ENCODE results near the gene PTPRJ. TPM values are rescaled to one million over a fixed set of nuclear protein-coding genes. Genes with fewer than 3 reads are reported as not detected.

Gene PTPRJ
- total and polyA plus RNA-seq, 2 donors (not counting 1 experiment from before 2014, with no cell fraction given), result 11.2 to 20.0 TPM

GRCh38 chr11:48036466-48036865 lies 56.1 kb downstream of the PTPRJ start:
- no peaks in the 10 kb centered on the region for H3K27me3 Mint-ChIP-seq
- no CpG with 5 or more reads among the region's 4 CpGs for WGBS (ENCODE audit: insufficient coverage)
- no peaks in the 10 kb centered on the region for H3K27me3 ChIP-seq (replicated peaks in 1 of 4; ENCODE audit: control extremely low read depth in 1 of 4, control insufficient read depth in 3 of 4, insufficient read depth in 4 of 4, low read length in 3 of 4)
- DNase-seq (no peak), ATAC-seq (ENCODE audit: low read depth) (no peak)
- H3K9me3 Mint-ChIP-seq (ENCODE audit: insufficient read depth), result no peaks in the 10 kb centered on the region
- H3K79me2 ChIP-seq (ENCODE audit: control insufficient read depth, insufficient read depth, low read length), result peaks cover 91% of the 10 kb centered on the region
- H3K27ac Mint-ChIP-seq, result no peak overlapping the region
- TF ChIP-seq CTCF (IDR thresholded peaks at IDR 0.05) (no peak), EZH2 (IDR thresholded peaks at IDR 0.05; ENCODE audit: borderline replicate concordance, insufficient read depth, low read depth, low read length, poor library complexity, severe bottlenecking) (no peak)
- CTCF ChIA-PET, result no interaction called here
- peaks cover 0 to 10% of the 10 kb centered on the region in 2 experiments for H3K36me3 ChIP-seq (replicated peaks in 1 of 2; ENCODE audit: control extremely low read depth in 1 of 2, control insufficient read depth in 1 of 2, extremely low read depth in 1 of 2, insufficient read depth in 2 of 2, low read length in 1 of 2)
- H3K4me1 Mint-ChIP-seq, result peaks cover 65% of the 10 kb centered on the region
- no peaks in the 10 kb centered on the region for H3K9me3 ChIP-seq (ENCODE audit: control extremely low read depth in 1 of 3, control insufficient read depth in 2 of 3, insufficient read depth in 1 of 3, low read length in 2 of 3)
- no peak overlapping the region for H3K27ac ChIP-seq (ENCODE audit: low read length in 2 of 2)
- POLR2A ChIA-PET, result interaction anchor here (0.6 kb wide), 1 partner anchor 76 kb away, joined by 3 read pairs; no protein-coding TSS in a partner anchor
- intact Hi-C loops (cut with micrococcal nuclease), result no loop called here
- H3K4me2 ChIP-seq (replicated peaks; ENCODE audit: low read depth, low read length, poor library complexity, severe bottlenecking), result peak overlapping the region; percentile 2
- peaks cover 25% of the 10 kb centered on the region for H4K20me1 ChIP-seq (ENCODE audit: control insufficient read depth, insufficient read depth, low read length, poor library complexity, severe bottlenecking)
- H3K4me3 Mint-ChIP-seq, result no peak overlapping the region
- no peak overlapping the region for H3K4me3 ChIP-seq (ENCODE audit: control extremely low read depth in 1 of 5, extremely low read depth in 1 of 5, insufficient read depth in 1 of 5, low read depth in 2 of 5, low read length in 4 of 5)
- peaks cover 61 to 75% of the 10 kb centered on the region in 2 donors for H3K4me1 ChIP-seq (ENCODE audit: control insufficient read depth in 2 of 2, insufficient read depth in 2 of 2, low read length in 2 of 2)
- no peak overlapping the region for H2AFZ ChIP-seq (ENCODE audit: insufficient read depth, low read depth, low read length, poor library complexity, severe bottlenecking)
- H3K9ac ChIP-seq (ENCODE audit: low read length), result no peak overlapping the region

DNA sequence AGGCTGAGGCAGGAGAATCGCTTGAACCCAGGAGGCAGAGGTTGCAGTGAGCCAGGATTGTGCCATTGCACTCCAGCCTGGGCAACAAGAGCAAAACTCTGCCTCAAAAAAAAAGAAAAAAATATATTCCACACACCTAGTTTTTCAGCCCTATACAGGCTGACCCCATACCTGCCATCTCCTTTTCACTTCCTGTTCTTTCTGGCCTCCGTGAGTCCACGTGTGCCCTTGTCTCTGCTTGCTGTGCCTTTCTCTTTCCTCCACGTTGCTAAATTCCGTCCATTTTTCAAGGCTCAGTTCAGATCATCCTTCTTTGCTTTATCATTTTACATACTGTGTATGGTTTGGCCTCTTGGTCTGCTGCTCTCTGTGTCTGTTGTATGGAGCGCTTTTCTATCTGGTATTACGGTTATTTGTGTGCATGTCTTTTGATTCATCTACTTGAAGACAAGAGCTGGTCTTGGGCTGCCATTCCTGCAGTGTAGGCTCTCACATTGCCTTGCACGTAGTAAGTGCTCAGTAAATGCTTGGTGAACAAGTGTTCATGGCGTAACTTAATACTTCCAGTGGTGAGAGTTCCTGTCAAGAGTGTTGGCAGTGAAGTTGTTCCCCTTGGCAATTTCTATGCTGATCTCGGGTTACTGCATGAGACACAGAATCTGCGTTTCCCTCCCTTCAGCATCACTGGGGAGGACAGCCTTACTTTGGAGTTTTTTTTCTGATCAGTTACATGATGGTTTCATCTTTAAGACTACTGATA lies 57.5 kb downstream of the PTPRJ start:
- peak overlapping the region; percentile 6 for H3K4me3 Mint-ChIP-seq
- peak overlapping the region; percentile 26 for H3K4me2 ChIP-seq (replicated peaks; ENCODE audit: low read depth, low read length, poor library complexity, severe bottlenecking)

More for the DNA sequence above, 57.5 kb downstream of the PTPRJ start:
- no peak for DNase-seq
- Histone ChIP-seq H3K9me3 (ENCODE audit: control extremely low read depth in 1 of 3, control insufficient read depth in 2 of 3, insufficient read depth in 1 of 3, low read length in 2 of 3) (no peaks in the 10 kb centered on the region), H3K4me3 (ENCODE audit: control extremely low read depth in 1 of 5, extremely low read depth in 1 of 5, insufficient read depth in 1 of 5, low read depth in 2 of 5, low read length in 4 of 5) (no peak overlapping the region), H3K27me3 (replicated peaks in 1 of 4; ENCODE audit: control extremely low read depth in 1 of 4, control insufficient read depth in 3 of 4, insufficient read depth in 4 of 4, low read length in 3 of 4) (no peaks in the 10 kb centered on the region), H3K36me3 (replicated peaks in 1 of 2; ENCODE audit: control extremely low read depth in 1 of 2, control insufficient read depth in 1 of 2, extremely low read depth in 1 of 2, insufficient read depth in 2 of 2, low read length in 1 of 2) (peaks cover 0 to 10% of the 10 kb centered on the region in 2 experiments), H3K79me2 (ENCODE audit: control insufficient read depth, insufficient read depth, low read length) (peaks cover 89% of the 10 kb centered on the region), H4K20me1 (ENCODE audit: control insufficient read depth, insufficient read depth, low read length, poor library complexity, severe bottlenecking) (peaks cover 19% of the 10 kb centered on the region), H3K9ac (ENCODE audit: low read length) (no peak overlapping the region), H3K27ac (ENCODE audit: low read length in 2 of 2) (no peak overlapping the region), H2AFZ (ENCODE audit: insufficient read depth, low read depth, low read length, poor library complexity, severe bottlenecking) (no peak overlapping the region), H3K4me1 (ENCODE audit: control insufficient read depth in 2 of 2, insufficient read depth in 2 of 2, low read length in 2 of 2) (peaks cover 59 to 69% of the 10 kb centered on the region in 2 donors)
- peak overlapping the region; percentile 7 for H3K27ac Mint-ChIP-seq
- TF ChIP-seq EZH2 (IDR thresholded peaks at IDR 0.05; ENCODE audit: borderline replicate concordance, insufficient read depth, low read depth, low read length, poor library complexity, severe bottlenecking), result no peak
- TF ChIP-seq CTCF (IDR thresholded peaks at IDR 0.05), result no peak
- CTCF ChIA-PET, result no interaction called here
- peaks cover 61% of the 10 kb centered on the region for H3K4me1 Mint-ChIP-seq
- no peaks in the 10 kb centered on the region for H3K9me3 Mint-ChIP-seq (ENCODE audit: insufficient read depth)
- POLR2A ChIA-PET, result no interaction called here
- ATAC-seq (ENCODE audit: low read depth), result peak; percentile 53
- 75% methylated on average over 7 of the region's 11 CpGs for WGBS (ENCODE audit: insufficient coverage)
- H3K27me3 Mint-ChIP-seq, result no peaks in the 10 kb centered on the region
- intact Hi-C loops (cut with micrococcal nuclease), result no loop called here
